Gastrocnemius medialis (tissue), 4 donors: ENCODE results near the gene TAS1R3. TPM values are rescaled to one million over a fixed set of nuclear protein-coding genes. Genes with fewer than 3 reads are reported as not detected.

Experiments
- ATAC-seq, 2 donors: fragments of 150-250 bp; one replicate each; pipeline ENCODE4 v1.9.1; 2016
- DNase-seq, 2 donors: peaks; one replicate each; pipeline ENCODE4 v3.0.0-alpha.2; 2019
- H3K27ac ChIP-seq, 4 donors: fragments of 200-600 bp; sonication (generic); 1 replicate in 1 of 4; 2 replicates in 3 of 4; pipeline ENCODE4 v1.5.1; 2016 to 2018; ENCODE audit warnings: mild to moderate bottlenecking in 2 of 4, moderate library complexity in 1 of 4
- H3K27me3 ChIP-seq, 3 donors: fragments of 200-600 bp; sonication (generic) in 2 of 3; 1 replicate in 1 of 3; 2 replicates in 2 of 3; pipeline versions ENCODE4 v1.5.1 to v1.6.0; 2016 to 2019; ENCODE audit warnings: mild to moderate bottlenecking in 1 of 3, moderate library complexity in 1 of 3
- H3K36me3 ChIP-seq, 2 donors: fragments of 200-600 bp; sonication (generic) in 1 of 2; one replicate each; pipeline ENCODE4 v1.5.1; 2017 to 2018
- H3K4me1 ChIP-seq, 2 donors: fragments of 200-600 bp; sonication (generic) in 1 of 2; one replicate each; pipeline ENCODE4 v1.5.1; 2016 to 2017; ENCODE audit warnings: mild to moderate bottlenecking in 2 of 2
- H3K4me3 ChIP-seq, 4 donors: fragments of 200-600 bp; sonication (generic) in 3 of 4; 1 replicate in 1 of 4; 2 replicates in 3 of 4; pipeline ENCODE4 v1.5.1; 2016 to 2019; ENCODE audit warnings: mild to moderate bottlenecking in 2 of 4
- H3K9me3 ChIP-seq, 3 donors: fragments of 200-600 bp; sonication (generic) in 2 of 3; 1 replicate in 1 of 3; 2 replicates in 2 of 3; pipeline ENCODE4 v1.5.1; 2016 to 2019
- CTCF ChIP-seq, 5 experiments: fragments of 450-650 bp in 3 of 5; fragments of 200-600 bp in 2 of 5; sonication (generic) in 2 of 5; IDR thresholded peaks in 4 of 5; conservative IDR thresholded peaks in 1 of 5; 1 replicate in 4 of 5; 2 replicates in 1 of 5; pipeline ENCODE4 v1.5.1; 2016 to 2019; ENCODE audit warnings: antibody characterized with exemption in 5 of 5, mild to moderate bottlenecking in 3 of 5, moderate library complexity in 3 of 5
- POLR2A ChIP-seq, 2 donors: fragments of 450-650 bp; IDR thresholded peaks; one replicate each; pipeline ENCODE4 v1.6.1; 2017; ENCODE audit warnings: antibody characterized with exemption in 2 of 2, mild to moderate bottlenecking in 2 of 2, moderate library complexity in 2 of 2
- in situ Hi-C, 4 donors: fragments of 200-750 bp; cut with MboI; loops; one replicate each; pipeline versions ENCODE4 v1.15.0 to v1.8.0; 2017; ENCODE audit warnings: low sequenced_read_pairs in 4 of 4
- intact Hi-C: fragments of 100-400 bp; cut with DNase I; formaldehyde crosslinking; loops from one replicate; pipeline ENCODE4 v1.15.1; 2023; ENCODE audit warnings: low total_unique reads
- total RNA-seq, 4 donors: library from RNA; depleted of rRNA; stranded (reverse); fragments of >200 nt; gene quantifications; one replicate each; pipeline versions ENCODE4 v1.1.0 to v1.2.3, GENCODE V29; 2016

Gene TAS1R3
- total RNA-seq, 4 donors from 2014 or later: 0.20 to 0.44 TPM; not detected in 2

- Histone ChIP-seq H3K27ac (peak overlapping the region; percentile 88 to 100 (median 96)), H3K27me3 (no peaks in the 10 kb centered on the region), H3K4me3 (peak overlapping the region; percentile 67 to 92 (median 70)), H3K9me3 (no peaks in the 10 kb centered on the region), H3K36me3 (peaks cover 0 to 32% of the 10 kb centered on the region in 2 donors), H3K4me1 (peaks cover 36 to 42% of the 10 kb centered on the region in 2 donors)
- intact Hi-C loops (loop anchor here (2.0 to 10.0 kb wide), 2 partner anchors 15 to 355 kb away; partner anchors contain the start of genes CPTP, INTS11 and NOC2L), in situ Hi-C loops (no loop called here)
- no peak for ATAC-seq
- no peak for DNase-seq
- TF ChIP-seq CTCF (IDR thresholded peaks at IDR 0.05 in 4 of 5, conservative IDR thresholded peaks at IDR 0.05 in 1 of 5): no peak
- TF ChIP-seq POLR2A (IDR thresholded peaks at IDR 0.05): no peak
Measured at GRCh38 chr1:1309251-1310108, 21.6 kb upstream of the TAS1R3 start.

- TF ChIP-seq CTCF (IDR thresholded peaks at IDR 0.05 in 4 of 5, conservative IDR thresholded peaks at IDR 0.05 in 1 of 5) (no peak), POLR2A (IDR thresholded peaks at IDR 0.05) (no peak)
- Histone ChIP-seq H3K27ac (peak overlapping the region in 2 of 4 donors; percentile 88 to 100), H3K4me1 (peaks cover 31 to 36% of the 10 kb centered on the region in 2 donors), H3K4me3 (no peak overlapping the region), H3K9me3 (no peaks in the 10 kb centered on the region), H3K27me3 (no peaks in the 10 kb centered on the region), H3K36me3 (peaks cover 0 to 38% of the 10 kb centered on the region in 2 donors)
- in situ Hi-C loops: no loop called here
- DNase-seq: no peak
- no peak for ATAC-seq
- intact Hi-C loops: loop anchor here (10.0 kb wide), 1 partner anchor 355 kb away; the partner anchor contains the start of gene NOC2L
Measured at GRCh38 chr1:1310109-1310385, 21.0 kb upstream of the TAS1R3 start.

- intact Hi-C loops: loop anchor here (10.0 kb wide), 1 partner anchor 356 kb away; the partner anchor contains the start of gene NOC2L
- Histone ChIP-seq H3K27me3 (no peaks in the 10 kb centered on the region), H3K4me3 (no peak overlapping the region), H3K27ac (peak overlapping the region in 2 of 4 donors; percentile 88 to 100), H3K4me1 (peaks cover 26 to 31% of the 10 kb centered on the region in 2 donors), H3K36me3 (peaks cover 0 to 40% of the 10 kb centered on the region in 2 donors), H3K9me3 (no peaks in the 10 kb centered on the region)
- TF ChIP-seq POLR2A (IDR thresholded peaks at IDR 0.05): no peak
- in situ Hi-C loops: no loop called here
- ATAC-seq (no peak), DNase-seq (no peak)
Measured at GRCh38 chr1:1310476-1311053, 20.5 kb upstream of the TAS1R3 start.

GRCh38 chr1:1311107-1312104 lies 19.7 kb upstream of the TAS1R3 start:
- DNase-seq (no peak), ATAC-seq (no peak)
- in situ Hi-C loops: no loop called here
- Histone ChIP-seq H3K36me3 (peaks cover 0 to 43% of the 10 kb centered on the region in 2 donors), H3K27ac (peak overlapping the region in 1 of 4 donors; percentile 13), H3K4me1 (peaks cover 17 to 23% of the 10 kb centered on the region in 2 donors), H3K9me3 (no peaks in the 10 kb centered on the region), H3K4me3 (no peak overlapping the region), H3K27me3 (no peaks in the 10 kb centered on the region)
- TF ChIP-seq POLR2A (IDR thresholded peaks at IDR 0.05): no peak
- no peak for TF ChIP-seq CTCF (IDR thresholded peaks at IDR 0.05 in 4 of 5, conservative IDR thresholded peaks at IDR 0.05 in 1 of 5)
- intact Hi-C loops: loop anchor here (10.0 kb wide), 1 partner anchor 357 kb away; the partner anchor contains the start of gene NOC2L
